Effector CD8-positive, alpha-beta T cell (primary cell): ENCODE measurements around the gene OTUD4.

ENCODE experiments used
- DNase-seq: peaks from one replicate; lab custom pipeline; 2025; lab: John Stamatoyannopoulos, UW

The OTUD4 gene

DNA sequence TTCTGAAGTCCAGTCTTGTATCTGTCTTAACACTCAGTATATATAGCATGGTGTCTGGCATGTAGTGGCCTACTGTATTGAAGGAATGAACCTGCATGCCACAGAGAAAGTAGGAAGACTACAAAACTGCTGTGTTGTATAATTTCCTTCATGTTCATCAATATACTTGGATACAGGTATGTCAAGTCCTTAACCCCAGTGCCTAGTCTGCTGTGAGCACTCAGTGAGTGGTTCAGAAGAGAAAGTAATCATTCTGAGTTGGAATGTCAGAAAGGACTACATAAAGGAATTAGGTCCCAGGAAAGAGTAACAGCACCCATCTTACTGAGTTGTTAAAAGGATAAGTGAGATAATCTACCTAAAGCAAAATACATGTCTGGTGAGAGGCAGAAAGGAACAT is 50.3 kb downstream of the OTUD4 start:
- DNase-seq = no peak

DNA sequence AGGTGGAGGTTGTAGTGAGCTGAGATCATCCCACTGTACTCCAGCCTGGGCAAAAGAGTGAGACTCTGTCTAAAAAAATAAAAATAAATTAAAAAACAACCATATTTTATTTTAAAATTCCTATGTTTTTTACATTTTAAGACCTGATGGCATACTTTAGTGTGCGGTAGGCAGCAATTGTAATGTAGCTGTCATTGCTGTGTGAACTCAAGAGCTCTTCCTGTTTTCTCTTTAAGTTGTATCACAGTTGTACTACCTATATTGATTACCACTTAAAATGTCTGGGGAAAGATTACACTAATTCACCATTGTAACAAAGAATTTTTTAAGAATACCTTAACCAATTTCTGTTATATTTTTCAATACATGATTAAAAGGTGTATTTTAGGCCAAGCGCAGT is 55.0 kb downstream of the OTUD4 start:
- no peak for DNase-seq

DNA sequence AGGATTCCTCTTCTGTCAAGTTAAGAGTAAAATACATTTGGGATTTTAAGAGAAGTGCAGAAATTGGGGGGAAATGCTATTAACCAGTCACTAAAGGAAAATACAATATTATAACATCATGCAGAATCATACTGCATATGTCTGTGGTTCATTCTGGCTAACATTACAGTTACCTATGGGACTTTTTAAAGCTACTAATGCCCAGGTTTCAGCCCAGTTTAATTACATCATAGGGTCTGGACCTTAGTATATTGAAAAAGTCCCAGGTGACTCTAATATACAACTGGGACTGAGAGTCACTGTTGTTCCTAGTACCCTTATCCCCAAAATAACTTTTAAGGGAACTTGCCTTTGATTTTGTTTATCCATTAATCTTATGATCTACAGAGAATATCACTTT is 72.3 kb downstream of the OTUD4 start:
- DNase-seq = no peak

DNA sequence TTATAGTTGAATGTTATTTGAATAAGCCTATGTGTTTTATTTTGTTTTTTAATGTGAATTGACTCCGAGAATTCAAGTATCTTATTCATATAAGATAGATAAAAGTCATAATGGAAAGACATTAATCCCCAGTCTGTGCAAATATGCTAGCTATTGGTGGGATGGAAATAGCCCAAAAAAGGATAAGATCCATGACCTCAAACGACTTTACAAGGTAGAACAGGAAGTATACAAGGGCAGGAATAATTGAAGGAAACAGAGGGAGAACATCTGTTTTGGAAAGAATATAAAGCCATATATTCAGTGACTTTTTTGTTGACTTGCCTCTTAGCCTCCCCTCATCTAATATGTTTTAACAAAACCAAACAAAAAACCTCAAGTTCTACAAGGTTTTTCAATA is 73.3 kb downstream of the OTUD4 start:
- no peak for DNase-seq

DNA sequence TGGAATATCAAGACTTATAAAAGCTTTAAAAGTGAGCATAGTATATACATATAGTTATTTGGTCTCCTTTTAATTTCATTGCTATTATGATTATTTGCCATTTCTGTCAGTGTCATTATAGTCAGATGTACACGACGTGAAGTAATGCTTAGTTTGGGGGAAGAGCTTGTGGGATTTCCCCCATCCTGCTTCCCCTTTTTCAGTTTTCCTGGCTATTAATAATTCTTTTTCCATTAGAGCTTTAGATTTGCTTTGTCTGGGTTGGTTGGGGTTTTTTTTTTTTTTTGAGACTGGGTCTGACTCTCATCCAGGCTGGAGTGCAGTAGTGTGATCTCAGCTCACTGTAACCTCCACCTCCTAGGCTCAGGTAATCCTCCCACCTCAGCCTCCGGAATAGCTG is 76.9 kb downstream of the OTUD4 start:
- no peak for DNase-seq

DNA sequence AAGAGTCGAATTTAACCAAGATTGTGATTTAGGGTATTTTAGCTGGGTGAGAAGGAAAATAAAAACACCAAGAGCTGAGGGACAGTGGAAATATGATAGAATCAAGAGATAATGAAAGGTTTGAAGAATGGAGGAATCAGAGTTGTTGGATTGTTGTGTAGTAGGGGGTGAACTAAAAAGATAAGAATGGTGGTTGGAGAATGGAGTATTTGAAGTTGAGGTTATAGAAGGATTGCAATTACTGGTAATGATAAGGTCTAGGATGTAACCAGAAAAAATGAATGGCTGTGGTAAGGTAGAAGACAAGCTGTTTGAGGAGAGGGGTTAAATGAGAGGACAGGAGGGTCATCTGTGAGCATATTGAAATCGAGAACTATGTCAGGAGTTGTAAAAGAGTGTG is 77.8 kb downstream of the OTUD4 start:
- no peak for DNase-seq

DNA sequence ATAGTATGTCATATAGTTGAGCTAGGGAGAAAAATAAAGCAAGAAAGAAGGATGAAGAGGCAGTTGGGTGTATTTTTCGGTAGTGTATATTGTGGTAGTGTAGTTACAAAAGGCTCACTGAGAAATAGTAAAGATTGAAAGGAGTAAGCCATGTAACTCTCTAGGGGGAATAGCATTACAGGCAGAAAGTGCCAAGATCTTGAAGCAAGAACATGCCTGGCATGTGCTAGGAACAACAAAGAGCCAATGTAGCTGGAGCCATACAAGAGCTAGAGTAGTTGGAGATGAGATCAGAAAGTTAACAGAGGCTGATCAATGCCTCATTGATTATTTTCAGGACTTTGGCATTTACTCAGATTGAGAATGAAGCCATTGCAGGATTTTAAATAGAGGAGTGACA is 79.3 kb downstream of the OTUD4 start:
- DNase-seq = no peak

DNA sequence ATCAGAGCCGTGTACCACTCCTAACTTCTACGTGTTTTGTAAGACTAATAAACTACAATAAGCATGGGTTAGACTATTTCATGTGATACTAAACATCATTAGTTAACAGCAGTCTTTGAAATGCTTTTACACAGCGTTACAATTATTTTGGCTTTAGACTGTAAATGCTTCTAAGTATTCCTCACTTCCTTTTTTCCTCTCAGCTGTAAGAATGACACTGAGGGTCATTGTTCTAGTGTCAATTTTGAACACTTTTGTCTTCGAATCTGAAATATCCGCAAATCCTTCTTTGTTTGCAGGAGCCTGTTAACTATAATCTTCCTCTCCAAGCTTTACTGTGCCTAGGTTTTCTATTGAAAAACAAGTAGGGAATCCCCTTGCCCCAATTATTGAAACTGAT is 80.7 kb downstream of the OTUD4 start:
- no peak for DNase-seq

DNA sequence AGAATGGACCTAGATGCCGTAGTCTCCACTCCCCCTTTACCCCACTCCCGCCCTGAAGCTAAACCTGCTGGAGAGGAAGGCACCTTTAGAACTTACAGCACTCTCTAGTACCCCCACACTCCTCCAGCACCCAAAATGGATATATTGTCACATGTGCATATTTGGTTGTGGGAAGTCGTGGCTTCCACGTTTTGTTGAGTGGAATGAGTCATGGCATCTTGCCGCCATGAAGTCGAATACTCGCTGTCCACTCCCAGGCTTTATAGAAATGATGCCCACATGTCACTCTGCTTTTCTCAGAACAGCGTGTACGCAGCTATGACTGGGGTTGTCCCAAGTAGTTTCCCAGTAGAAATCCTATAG is 81.7 kb downstream of the OTUD4 start:
- DNase-seq = no peak

DNA sequence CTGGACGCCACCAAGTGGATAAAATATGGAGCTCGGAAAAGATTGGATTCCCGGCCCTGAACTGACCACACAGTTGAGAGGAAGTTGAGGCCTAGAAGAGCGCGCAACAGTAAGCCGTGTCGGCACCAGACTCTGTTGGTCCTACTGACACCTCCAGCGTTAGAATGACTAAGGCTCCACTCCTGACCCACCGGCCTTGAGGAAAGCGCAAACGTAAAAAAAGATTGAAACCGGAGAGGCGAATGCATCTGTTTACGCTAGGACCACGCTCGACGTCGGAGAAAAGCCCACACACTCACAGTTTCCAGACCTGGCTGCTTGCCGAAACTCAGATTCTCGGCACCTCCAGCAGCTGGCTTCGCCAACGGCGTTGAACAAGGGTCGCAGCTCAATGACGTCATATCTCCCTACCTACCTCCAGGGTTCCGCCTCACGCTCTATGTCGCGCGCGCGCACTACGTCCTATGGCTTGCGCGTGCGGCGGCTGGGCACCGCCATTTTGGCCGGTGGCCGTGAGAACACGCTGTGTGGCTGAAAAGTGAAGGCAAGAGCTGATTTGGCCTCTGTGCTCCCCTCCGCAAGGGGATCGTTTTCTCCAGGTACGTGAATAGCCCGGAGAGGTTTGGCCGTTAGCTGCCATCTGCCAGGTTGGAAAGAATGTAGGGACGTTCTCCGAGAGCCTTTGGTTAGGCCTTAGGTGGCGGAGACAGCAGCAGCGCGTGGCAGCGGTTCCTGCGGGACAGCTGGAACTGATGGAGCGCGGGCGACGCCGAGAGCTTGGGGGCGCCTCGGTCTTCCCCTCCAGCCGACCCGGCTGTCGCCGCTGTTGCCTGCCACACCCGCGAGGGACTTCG is 82.3 kb downstream of the OTUD4 start, which contains the start of the genes ABCE1 and ANAPC10:
Gene ABCE1 (plus strand): TSS at position 491 of the 854 bp plus-strand sequence. CDS start 6,102 bp downstream, outside the sequence.
Gene ANAPC10 (minus strand): TSS at position 376 of the 854 bp plus-strand sequence. CDS start 2,097 bp downstream, outside the sequence.
- DNase-seq = peak; percentile 89

DNA sequence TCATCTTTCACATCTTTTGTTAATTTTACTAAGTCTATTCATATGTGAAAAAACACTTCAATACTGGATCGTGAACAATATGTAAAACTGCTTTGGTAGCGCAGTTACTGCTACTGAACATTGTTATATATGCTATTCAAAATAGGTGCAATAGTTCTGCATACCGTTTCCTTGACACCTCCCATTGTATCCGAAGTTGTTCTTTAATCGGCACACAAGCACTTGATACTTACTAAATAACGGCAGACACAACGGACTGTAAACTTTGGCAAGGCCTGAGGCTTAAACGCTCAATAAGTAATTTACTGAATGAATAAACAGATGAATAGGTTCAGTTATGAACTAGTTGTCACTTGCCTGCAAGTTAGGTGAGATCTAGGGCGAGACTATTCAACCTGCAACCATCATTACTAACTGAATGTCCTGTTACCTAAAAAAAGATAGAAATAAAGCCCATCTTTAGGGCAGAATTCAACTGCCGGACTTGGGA is 83.0 kb downstream of the OTUD4 start:
- DNase-seq = no peak

DNA sequence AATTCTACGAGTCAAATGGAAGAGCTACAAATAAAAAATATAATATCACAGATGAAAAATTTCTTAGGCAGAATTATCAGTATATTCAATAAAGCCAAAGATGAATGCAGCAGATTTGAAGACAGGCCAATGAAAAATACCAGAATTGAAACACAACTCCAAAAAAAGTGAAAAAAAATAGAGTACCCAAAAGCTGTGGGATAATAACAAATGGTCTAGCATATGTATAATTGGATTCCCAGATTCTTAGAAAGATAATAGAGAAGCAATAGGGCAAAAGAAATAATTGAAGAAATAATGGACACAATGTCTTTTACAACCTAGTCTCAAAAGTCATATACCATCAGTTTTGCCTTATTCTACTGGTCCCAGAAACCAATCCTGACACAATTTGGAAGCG is 86.8 kb downstream of the OTUD4 start:
- no peak for DNase-seq

DNA sequence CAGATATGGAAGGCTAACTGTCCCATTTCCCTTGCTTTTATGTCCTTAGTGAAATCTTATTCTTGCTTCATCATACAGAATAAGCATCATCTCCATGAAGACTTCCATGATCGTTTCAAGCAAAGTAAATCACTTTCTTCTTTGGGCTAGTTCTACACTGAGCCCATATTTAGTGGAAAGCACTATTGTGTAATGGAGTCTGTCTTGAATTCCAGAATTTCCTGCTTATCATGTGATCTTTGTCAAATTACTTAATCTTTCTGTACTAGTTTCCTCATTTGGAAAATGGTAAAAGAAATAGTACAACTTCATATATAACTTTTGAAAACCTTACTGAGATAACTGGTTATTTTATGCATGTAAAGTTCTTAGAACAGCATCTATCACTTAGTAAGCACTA is 90.0 kb downstream of the OTUD4 start:
- no peak for DNase-seq

DNA sequence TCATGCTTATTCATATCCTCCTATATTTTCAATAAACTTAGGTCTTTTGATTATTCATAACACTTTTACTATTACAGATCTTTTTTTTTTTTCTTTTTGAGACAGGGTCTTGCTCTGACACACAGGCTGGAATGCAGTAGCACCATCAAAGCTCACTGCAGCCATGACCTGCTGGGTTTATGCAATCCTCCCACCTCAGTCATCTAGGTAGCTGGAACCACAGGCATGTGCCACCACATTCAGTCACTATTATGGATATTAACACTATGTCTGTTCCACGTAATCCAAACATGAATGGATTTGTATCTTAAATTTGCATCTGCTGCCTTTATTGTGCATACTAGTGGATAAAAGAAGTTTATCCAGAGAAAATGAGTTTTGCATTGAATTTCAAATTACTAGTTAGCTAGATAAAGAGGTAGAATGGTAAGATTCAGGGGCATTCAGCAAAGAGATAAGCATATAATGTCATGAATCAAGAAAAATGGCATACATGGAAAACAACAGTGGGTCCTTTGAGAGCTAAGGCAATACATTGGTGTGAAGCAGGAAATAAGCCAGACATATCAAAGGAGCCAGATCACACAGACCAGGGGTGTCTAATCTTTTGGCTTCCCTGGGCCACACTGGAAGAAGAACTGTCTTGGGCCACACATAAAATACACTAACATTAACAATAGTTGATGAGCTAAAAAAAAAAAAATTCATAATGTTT is 96.3 kb downstream of the OTUD4 start:
- no peak for DNase-seq
